GM10248 (cell line): ENCODE measurements around the gene FAM111A.
A peak's percentile ranks its signal among the peaks of the same experiment; 100 is the strongest.

Source experiments
- CTCF ChIA-PET: fragments of 300-600 bp; sonication (Branson Sonifier 250); formaldehyde crosslinking; extraction: SDS; loops from one replicate; lab custom pipeline; 2021; ENCODE audit warnings: antibody characterized with exemption; lab: Yijun Ruan, JAX
- POLR2A ChIA-PET: fragments of 350-650 bp; sonication (Branson Sonifier 250); formaldehyde crosslinking; extraction: SDS; loops from one replicate; lab custom pipeline; 2020; ENCODE audit warnings: antibody characterized with exemption; lab: Yijun Ruan, JAX
- DNase-seq: peaks from one replicate; pipeline ENCODE4 v3.0.0; 2012; ENCODE audit errors: extremely low spot score
- TF ChIP-seq, protein P1 (sequence below): IDR thresholded peaks from 2 replicates; pipeline ENCODE4 v1.5.1; 2012; ENCODE audit warnings: mild to moderate bottlenecking, low read depth; ENCODE audit errors: extremely low read depth, missing control alignments, control extremely low read depth

FAM111A gene

DNA sequence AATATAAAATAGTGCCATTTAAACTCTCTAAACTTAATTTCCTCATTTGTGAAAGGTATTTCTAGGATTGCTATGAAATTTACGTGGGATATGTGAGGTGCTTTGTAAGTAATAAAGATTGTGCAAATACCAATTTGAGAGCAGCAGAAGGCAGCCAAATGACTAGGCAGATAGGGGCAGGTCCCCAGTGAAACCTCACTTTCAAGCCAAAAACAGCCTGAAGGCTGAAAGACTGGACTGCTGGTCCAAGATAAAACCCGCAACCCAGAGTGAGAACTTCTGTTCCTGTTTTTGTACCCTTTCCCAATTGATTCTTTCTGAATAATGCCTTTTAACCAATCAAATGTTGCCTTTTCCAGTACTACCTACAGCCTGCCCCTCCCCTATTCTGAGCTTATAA lies 36.5 kb downstream of the FAM111A start:
- ChIA-PET POLR2A (no interaction called here), CTCF (interaction anchor here (2.0 to 36.1 kb wide), 3 partner anchors 4 to 21 kb away, joined by 8 to 962 read pairs (median 962); partner anchors contain the start of genes DTX4 and MPEG1)
- TF ChIP-seq, protein P1, sequence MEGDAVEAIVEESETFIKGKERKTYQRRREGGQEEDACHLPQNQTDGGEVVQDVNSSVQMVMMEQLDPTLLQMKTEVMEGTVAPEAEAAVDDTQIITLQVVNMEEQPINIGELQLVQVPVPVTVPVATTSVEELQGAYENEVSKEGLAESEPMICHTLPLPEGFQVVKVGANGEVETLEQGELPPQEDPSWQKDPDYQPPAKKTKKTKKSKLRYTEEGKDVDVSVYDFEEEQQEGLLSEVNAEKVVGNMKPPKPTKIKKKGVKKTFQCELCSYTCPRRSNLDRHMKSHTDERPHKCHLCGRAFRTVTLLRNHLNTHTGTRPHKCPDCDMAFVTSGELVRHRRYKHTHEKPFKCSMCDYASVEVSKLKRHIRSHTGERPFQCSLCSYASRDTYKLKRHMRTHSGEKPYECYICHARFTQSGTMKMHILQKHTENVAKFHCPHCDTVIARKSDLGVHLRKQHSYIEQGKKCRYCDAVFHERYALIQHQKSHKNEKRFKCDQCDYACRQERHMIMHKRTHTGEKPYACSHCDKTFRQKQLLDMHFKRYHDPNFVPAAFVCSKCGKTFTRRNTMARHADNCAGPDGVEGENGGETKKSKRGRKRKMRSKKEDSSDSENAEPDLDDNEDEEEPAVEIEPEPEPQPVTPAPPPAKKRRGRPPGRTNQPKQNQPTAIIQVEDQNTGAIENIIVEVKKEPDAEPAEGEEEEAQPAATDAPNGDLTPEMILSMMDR, result no peak
- DNase-seq, result no peak

DNA sequence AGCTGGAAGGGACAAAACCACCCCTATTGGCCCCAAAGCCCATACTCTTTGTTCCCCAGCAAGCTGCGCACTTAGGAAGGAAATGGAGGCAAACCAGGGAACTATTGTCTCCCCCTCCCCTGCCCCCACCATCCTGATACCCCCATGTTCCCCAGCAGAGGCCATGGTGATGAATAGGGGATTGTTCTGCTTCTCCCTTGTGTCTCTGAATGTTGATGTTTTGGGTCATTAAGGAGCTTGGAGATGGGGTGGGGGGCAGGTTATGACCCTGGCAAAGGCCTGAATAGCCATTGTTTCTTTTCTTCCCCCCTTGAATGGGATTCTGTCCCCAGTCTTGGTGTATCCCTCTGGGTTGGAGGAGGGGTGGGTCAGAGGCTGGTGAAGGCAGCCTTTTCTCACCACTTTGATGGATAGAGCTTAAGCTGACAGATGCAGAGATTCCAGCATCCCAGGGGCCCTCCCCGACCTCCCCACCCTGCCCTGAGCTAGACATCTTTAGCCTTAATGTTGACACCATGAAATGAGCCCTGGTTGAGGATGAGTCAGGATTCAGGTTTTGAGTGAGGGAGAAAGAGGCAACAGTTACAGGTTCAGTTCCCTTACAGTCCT lies 37.6 kb downstream of the FAM111A start:
- ChIA-PET CTCF (interaction anchor here (1.0 to 36.1 kb wide), 5 partner anchors 5 to 1390 kb away, joined by 3 to 962 read pairs (median 8); partner anchors contain the start of genes DTX4 and MPEG1), POLR2A (interaction anchor here (0.6 kb wide), 1 partner anchor 9 kb away, joined by 4 read pairs; no protein-coding TSS in a partner anchor)
- no peak for DNase-seq
- TF ChIP-seq, protein P1, result no peak

DNA sequence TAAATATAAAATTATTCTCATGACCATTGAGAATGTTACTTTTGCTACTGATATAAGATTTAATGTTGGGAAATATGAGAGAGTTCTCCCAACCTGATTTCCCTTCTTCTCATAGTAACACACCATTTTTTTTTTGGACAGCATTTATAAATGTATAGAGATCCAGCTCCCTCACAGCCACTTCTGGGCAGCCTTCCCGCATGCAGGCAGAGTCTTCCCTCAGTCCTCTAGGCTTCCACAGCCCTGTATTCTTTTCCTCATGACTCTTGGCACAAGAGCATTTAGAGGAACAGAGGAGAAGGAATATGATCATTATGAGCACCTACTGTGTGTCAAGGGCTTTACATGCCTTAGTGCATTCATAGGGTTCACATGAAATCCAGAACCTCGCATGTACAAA lies 38.3 kb downstream of the FAM111A start:
- DNase-seq, result no peak
- ChIA-PET POLR2A (no interaction called here), CTCF (interaction anchor here (1.0 to 36.1 kb wide), 4 partner anchors 5 to 1391 kb away, joined by 3 to 962 read pairs (median 482); partner anchors contain the start of genes DTX4 and MPEG1)
- TF ChIP-seq, protein P1, result no peak

DNA sequence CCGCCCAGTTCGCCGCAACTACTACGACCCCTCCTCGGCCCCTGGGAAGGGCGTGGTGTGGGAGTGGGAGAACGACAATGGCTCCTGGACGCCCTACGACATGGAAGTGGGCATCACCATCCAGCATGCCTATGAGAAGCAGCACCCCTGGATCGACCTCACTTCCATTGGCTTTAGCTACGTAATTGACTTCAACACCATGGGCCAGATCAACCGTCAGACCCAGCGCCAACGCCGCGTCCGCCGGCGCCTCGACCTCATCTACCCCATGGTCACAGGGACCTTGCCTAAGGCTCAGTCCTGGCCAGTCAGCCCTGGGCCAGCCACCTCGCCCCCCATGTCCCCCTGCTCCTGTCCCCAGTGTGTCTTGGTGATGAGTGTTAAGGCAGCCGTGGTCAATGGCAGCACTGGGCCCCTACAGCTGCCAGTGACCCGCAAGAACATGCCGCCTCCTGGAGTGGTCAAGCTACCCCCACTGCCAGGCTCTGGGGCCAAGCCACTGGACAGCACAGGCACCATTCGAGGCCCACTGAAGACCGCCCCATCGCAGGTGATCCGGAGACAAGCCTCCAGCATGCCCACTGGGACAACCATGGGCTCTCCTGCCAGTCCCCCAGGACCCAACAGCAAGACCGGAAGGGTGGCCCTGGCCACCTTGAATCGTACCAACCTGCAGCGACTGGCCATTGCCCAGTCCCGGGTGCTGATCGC lies 39.2 kb downstream of the FAM111A start:
- ChIA-PET POLR2A (no interaction called here), CTCF (interaction anchor here (1.5 to 36.1 kb wide), 3 partner anchors 6 to 24 kb away, joined by 4 to 962 read pairs (median 962); partner anchors contain the start of genes DTX4 and MPEG1)

DNA sequence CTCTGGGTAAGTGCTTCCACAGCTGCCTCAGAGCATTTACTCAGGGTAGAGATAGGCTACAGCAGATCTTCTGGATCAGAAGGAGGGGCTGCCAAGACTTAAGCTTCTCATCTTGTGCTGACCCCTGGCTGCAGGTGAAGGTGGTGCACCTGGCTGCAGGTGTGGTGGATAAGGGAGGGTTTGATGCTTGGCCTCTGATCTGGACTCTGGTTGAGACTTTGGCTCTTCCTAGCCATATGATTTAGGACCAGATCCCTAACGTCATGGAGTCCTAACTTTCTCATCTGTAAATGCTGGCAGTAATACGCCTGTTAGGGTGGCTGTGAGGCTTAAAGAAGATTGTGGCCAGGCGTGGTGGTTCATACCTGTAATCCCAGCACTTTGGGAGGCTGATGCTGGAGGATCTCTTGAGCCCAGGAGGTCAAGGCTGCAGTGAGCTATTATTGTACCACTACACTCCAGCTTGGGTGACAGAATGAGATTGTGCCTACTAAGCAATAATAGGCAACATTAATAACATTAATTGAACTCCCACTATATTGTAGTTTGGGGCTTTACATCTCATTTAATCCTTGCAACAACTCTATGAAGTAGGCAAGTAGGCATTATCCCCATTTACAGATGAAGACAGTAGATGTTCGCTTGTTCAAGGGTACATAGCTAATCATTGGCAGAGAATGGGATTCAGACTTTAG lies 39.9 kb downstream of the FAM111A start:
- TF ChIP-seq, protein P1, result peak; percentile 44
- CTCF ChIA-PET, result interaction anchor here (1.5 to 36.1 kb wide), 3 partner anchors 7 to 24 kb away, joined by 4 to 962 read pairs (median 962); partner anchors contain the start of genes DTX4 and MPEG1
- POLR2A ChIA-PET, result no interaction called here
- DNase-seq, result peak; percentile 48

More for the DNA sequence above, 39.2 kb downstream of the FAM111A start:
- TF ChIP-seq, protein P1, result no peak
- DNase-seq, result no peak

DNA sequence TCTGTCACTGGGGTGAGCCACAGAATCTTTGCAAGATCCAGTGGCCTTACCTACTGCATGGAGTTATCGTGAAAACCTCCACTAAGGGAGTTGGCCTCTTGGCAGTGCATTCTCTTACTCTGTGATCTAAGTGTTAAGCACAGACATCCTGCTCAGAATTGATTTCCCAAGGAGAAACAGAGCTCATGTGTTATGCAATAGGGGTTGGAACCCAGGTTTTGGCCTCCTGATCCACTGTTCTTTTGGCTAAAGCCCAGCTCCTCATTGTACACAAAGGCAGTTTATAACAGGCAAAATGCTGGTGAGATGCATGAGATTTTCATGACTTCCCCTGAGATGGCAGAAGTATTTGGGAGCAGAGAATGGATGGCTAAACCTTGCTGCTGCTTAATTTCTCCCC lies 41.1 kb downstream of the FAM111A start:
- TF ChIP-seq, protein P1, result no peak
- ChIA-PET POLR2A (no interaction called here), CTCF (interaction anchor here (1.0 to 36.1 kb wide), 5 partner anchors 8 to 83 kb away, joined by 3 to 962 read pairs (median 23); partner anchors contain the start of genes DTX4 and MPEG1)
- DNase-seq, result no peak
